ENCODE measurements around the gene PACSIN2. TPM values are rescaled to one million over a fixed set of nuclear protein-coding genes. Genes with fewer than 3 reads are reported as not detected.

PACSIN2 gene
- total and polyA plus RNA-seq, 2 of the 13 experiments (the other 11 are each of a cell fraction or from before 2014, with no cell fraction given) = 54.1 to 68.8 TPM

DNA sequence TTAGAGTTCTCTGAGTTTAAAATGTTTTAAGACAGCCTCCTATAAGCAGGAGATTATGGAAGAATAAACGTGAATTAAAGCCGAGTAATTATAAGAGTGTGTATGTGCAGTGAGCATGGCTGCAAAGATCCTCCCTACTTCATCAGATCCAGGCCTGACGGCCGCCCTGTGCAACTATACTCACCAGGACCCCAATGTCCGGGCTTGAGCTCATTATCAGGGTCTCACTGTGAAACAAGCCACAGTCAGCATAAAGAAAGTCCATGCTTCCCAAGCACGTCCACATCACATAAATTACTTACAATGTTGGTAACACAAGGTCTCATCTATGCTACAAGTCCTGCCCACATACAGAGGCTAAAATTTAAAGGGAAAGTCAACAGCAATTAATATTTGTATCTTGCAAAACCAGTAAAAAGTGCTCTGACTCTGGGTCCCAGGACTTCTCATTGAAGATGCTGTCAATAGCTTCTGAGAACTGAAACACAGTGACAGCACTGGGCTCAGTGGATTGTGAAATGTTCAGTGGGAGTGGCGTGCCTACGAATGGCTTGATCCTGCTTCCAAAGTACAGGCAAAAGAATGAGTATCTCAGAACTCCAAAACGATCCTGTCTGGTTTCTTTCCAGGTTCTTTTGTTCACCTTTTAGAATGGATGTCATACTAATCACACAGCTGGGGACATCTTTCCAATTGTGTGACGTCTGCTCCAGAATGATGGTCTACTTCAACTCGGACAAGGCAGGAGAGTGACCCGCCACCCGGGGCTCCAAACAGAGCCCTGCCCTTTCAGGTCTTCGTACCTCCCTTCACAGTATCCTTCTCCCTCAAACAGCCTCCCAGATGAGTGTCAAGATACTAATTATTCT, 85.7 kb downstream of the PACSIN2 start (continued):
- TF ChIP-seq, protein P1, sequence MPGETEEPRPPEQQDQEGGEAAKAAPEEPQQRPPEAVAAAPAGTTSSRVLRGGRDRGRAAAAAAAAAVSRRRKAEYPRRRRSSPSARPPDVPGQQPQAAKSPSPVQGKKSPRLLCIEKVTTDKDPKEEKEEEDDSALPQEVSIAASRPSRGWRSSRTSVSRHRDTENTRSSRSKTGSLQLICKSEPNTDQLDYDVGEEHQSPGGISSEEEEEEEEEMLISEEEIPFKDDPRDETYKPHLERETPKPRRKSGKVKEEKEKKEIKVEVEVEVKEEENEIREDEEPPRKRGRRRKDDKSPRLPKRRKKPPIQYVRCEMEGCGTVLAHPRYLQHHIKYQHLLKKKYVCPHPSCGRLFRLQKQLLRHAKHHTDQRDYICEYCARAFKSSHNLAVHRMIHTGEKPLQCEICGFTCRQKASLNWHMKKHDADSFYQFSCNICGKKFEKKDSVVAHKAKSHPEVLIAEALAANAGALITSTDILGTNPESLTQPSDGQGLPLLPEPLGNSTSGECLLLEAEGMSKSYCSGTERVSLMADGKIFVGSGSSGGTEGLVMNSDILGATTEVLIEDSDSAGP (CRISPR knock-in tag; IDR thresholded peaks at IDR 0.05; ENCODE audit: borderline replicate concordance) = no peak
- no peak for TF ChIP-seq KAT2B (IDR thresholded peaks at IDR 0.05; ENCODE audit: borderline replicate concordance, low read depth, low read length)
- TF ChIP-seq ZNF619 (CRISPR knock-in tag; IDR thresholded peaks at IDR 0.05) = no peak
- no peak for TF ChIP-seq CBX2 (IDR thresholded peaks at IDR 0.05; ENCODE audit: low read depth, low read length)
- no peak for TF ChIP-seq CBX2 (CRISPR knock-in tag; IDR thresholded peaks at IDR 0.05; ENCODE audit: low read depth)
- no peak for TF ChIP-seq NFATC3 (CRISPR knock-in tag; IDR thresholded peaks at IDR 0.05)
- TF ChIP-seq IRF2 (CRISPR knock-in tag; IDR thresholded peaks at IDR 0.05) = no peak
- TF ChIP-seq ZNF772 (CRISPR knock-in tag; IDR thresholded peaks at IDR 0.05) = no peak
- TF ChIP-seq SOX5 (CRISPR knock-in tag; IDR thresholded peaks at IDR 0.05; ENCODE audit: borderline replicate concordance) = 0 out of 2 replicates have a peak, but pooled peaks have one; percentile 25
- TF ChIP-seq ESRRA (CRISPR knock-in tag; IDR thresholded peaks at IDR 0.05; ENCODE audit: low read depth) = no peak
- no peak for TF ChIP-seq ZNF768 (CRISPR knock-in tag; IDR thresholded peaks at IDR 0.05)
- TF ChIP-seq ARNTL (CRISPR knock-in tag; IDR thresholded peaks at IDR 0.05) = no peak
- peak; percentile 72 for TF ChIP-seq BCL6 (CRISPR knock-in tag; IDR thresholded peaks at IDR 0.05)
- no peak for TF ChIP-seq ZNF121 (CRISPR knock-in tag; IDR thresholded peaks at IDR 0.05)
- no peak for TF ChIP-seq ZNF777 (CRISPR knock-in tag; IDR thresholded peaks at IDR 0.05)
- no peak for TF ChIP-seq SP4 (CRISPR knock-in tag; IDR thresholded peaks at IDR 0.05)
- TF ChIP-seq, protein P2, sequence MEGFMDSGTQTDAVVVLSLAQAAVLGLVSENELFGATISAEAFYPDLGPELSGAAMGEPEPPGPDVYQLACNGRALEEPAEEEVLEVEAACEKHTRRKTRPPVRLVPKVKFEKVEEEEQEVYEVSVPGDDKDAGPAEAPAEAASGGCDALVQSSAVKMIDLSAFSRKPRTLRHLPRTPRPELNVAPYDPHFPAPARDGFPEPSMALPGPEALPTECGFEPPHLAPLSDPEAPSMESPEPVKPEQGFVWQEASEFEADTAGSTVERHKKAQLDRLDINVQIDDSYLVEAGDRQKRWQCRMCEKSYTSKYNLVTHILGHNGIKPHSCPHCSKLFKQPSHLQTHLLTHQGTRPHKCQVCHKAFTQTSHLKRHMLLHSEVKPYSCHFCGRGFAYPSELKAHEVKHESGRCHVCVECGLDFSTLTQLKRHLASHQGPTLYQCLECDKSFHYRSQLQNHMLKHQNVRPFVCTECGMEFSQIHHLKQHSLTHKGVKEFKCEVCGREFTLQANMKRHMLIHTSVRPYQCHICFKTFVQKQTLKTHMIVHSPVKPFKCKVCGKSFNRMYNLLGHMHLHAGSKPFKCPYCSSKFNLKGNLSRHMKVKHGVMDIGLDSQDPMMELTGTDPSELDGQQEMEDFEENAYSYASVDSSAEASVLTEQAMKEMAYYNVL (CRISPR knock-in tag; IDR thresholded peaks at IDR 0.05; ENCODE audit: borderline replicate concordance) = no peak
- TF ChIP-seq RORA (CRISPR knock-in tag; IDR thresholded peaks at IDR 0.05) = no peak
- TF ChIP-seq, protein P3, sequence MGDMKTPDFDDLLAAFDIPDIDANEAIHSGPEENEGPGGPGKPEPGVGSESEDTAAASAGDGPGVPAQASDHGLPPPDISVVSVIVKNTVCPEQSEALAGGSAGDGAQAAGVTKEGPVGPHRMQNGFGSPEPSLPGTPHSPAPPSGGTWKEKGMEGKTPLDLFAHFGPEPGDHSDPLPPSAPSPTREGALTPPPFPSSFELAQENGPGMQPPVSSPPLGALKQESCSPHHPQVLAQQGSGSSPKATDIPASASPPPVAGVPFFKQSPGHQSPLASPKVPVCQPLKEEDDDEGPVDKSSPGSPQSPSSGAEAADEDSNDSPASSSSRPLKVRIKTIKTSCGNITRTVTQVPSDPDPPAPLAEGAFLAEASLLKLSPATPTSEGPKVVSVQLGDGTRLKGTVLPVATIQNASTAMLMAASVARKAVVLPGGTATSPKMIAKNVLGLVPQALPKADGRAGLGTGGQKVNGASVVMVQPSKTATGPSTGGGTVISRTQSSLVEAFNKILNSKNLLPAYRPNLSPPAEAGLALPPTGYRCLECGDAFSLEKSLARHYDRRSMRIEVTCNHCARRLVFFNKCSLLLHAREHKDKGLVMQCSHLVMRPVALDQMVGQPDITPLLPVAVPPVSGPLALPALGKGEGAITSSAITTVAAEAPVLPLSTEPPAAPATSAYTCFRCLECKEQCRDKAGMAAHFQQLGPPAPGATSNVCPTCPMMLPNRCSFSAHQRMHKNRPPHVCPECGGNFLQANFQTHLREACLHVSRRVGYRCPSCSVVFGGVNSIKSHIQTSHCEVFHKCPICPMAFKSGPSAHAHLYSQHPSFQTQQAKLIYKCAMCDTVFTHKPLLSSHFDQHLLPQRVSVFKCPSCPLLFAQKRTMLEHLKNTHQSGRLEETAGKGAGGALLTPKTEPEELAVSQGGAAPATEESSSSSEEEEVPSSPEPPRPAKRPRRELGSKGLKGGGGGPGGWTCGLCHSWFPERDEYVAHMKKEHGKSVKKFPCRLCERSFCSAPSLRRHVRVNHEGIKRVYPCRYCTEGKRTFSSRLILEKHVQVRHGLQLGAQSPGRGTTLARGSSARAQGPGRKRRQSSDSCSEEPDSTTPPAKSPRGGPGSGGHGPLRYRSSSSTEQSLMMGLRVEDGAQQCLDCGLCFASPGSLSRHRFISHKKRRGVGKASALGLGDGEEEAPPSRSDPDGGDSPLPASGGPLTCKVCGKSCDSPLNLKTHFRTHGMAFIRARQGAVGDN (CRISPR knock-in tag; IDR thresholded peaks at IDR 0.05) = no peak
- TF ChIP-seq NR0B2 (CRISPR knock-in tag; IDR thresholded peaks at IDR 0.05) = no peak
- TF ChIP-seq ATAD3A (CRISPR knock-in tag; IDR thresholded peaks at IDR 0.05) = no peak
- TF ChIP-seq ZNF576 (CRISPR knock-in tag; IDR thresholded peaks at IDR 0.05) = no peak
